GM21447 (cell line): Measurements from ENCODE around the gene IGF2BP2.

Source experiments
- ATAC-seq: cut with Tn5 transposase; IDR thresholded peaks from one replicate; pipeline ENCODE4 v1.9.1; 2021; ENCODE audit not compliant: unreplicated experiment

IGF2BP2 gene

DNA sequence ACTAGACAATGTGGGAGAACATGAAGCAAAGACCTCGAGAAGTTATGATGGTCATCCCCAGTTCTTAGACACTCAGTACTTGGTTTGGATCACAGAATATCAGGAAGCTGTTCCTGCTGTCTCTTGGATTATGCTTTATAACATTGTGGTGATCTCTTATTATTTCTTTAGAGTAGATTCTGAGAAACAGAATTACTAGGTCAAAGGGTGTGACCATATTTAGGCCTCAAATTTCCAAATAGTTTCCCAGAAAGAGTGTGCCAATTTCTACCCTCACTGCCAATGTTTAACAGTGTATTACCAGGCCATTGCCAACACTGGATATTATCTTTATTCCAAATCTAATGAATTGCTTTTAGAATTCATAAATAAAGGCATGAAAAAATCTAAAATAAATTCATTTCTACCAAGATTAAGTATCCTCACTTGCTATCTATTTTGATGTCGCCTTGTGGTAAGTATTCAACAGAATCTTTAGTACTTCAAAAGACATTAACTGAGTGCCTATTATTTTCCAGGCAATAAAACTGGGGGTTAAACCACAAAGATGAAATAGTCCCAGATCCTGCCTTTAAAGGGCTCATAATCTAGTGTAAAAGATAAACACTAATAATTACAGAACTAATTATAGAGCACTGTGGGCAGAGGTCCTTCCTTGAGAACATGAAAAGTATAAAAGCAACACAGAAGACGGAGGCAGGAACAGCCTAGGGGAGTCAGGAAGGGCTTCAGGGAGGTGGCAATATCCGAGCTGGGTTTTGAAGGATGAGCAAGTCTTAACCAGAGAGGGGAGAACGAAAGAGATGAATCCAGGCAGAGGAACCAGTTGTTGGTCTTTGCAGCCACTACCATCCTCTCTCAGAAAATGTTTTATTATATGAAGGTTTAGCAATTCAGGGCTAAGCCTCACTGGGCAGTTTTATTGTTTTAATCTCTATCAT lies 86.8 kb downstream of the IGF2BP2 start:
- ATAC-seq, result no peak

DNA sequence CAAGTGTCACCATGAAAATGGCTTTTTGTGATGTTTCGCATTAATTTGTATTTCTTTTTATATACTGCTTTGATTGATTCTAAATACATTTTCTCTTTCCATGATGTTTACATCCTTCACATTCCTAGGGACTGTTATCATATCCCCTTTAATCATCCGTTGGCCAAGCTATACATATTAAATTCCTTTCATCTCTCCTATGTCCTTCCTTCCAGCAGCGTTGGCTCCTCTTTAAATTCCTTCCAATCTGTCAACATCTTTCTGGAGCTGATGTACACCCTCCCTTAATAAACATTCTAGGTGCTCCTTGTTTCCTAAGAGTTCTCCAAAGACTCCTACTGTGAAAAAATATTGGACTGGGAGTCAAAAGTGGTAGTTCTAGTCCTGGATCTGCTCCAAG lies 87.8 kb downstream of the IGF2BP2 start:
- ATAC-seq, result no peak

DNA sequence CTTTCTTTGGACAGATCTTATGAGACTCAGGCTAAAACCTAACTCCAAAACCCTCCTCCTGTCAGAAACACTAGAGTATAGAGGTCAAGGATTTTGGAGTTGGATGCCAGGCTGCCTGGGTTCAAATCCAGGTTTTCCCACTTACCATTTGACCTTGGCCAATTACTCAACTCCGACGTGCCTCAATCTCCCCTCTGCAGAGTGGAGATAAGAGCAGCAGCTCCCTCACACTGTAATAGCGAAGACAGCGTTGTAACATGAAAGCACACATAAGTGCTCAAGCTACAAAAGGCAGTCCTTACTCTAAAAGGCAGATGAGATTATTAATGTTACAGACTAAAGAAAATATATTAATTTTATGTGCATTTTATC lies 90.1 kb downstream of the IGF2BP2 start:
- ATAC-seq, result no peak

- ATAC-seq, result no peak
Measured at GRCh38 chr3:185733980-185734724, 90.7 kb downstream of the IGF2BP2 start.

GRCh38 chr3:185732782-185733181 lies 92.1 kb downstream of the IGF2BP2 start:
- ATAC-seq, result no peak

- no peak for ATAC-seq
Measured at GRCh38 chr3:185730550-185730949, 94.3 kb downstream of the IGF2BP2 start.

DNA sequence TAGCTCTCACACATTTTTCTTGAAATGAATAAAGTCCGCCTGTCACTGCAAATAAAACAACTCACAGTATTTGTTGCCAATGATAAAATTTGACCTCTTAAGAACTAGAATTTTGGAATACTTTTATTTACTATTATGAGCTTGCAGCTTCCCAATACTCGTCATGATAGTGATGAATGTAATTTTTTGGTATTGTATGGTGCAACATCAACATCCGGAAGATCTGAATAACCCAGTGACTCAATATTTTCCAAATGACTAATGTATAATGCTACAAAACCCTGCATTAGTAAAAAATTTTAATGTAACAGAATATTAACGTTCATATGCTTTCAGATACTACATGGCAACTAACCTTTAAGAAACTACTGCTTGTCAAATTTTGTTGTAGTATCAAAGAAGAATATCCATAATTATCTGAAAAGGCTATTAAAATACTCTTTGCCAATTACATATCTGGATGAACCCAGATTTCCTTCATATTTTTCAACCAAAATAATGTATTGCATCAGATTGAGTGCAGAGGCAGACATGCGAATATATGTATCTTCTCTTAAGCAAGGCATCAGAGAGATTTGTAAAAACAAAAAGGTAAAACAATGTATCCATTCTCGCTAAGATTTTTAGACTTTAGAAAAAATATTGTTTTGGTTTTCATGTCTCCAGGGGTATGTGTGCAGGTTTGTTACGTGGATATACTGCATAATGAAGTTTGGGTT lies 95.3 kb downstream of the IGF2BP2 start:
- no peak for ATAC-seq

GRCh38 chr3:185728630-185729336 lies 96.1 kb downstream of the IGF2BP2 start:
- ATAC-seq, result no peak

GRCh38 chr3:185727873-185728272 lies 97.0 kb downstream of the IGF2BP2 start:
- no peak for ATAC-seq

DNA sequence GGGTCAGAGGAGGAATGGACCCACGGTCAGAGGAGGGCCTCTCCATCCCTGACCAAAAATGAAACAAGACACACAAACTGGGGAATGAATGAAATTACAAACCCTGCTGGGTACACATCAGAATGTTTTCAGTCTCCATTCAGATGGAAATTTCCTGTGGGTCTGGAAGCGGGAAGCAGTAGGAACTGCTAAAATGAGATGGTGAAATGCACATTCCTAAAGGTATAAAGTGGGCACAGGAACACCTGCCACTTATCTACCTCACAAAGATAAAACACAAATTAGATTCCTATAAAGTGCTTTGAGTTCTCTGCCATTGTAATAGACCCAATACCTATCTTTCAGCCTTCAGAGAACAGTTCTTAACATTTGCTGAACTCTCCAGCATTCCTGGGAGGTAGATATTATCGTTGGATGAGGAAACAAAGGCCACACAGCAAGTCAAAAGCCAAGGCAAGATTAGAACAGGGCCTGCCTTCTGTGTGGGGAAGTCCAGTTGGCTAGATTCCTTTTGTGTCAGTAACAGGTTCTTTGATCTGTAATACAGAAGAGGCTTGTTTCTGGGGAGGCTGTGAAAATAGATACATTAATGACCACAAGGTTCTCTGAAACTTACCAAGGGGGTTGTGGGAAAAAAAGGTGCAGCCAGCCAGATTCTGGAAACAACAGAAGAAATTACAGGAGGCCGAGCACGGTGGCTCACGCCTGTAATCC lies 98.4 kb downstream of the IGF2BP2 start:
- ATAC-seq, result no peak

DNA sequence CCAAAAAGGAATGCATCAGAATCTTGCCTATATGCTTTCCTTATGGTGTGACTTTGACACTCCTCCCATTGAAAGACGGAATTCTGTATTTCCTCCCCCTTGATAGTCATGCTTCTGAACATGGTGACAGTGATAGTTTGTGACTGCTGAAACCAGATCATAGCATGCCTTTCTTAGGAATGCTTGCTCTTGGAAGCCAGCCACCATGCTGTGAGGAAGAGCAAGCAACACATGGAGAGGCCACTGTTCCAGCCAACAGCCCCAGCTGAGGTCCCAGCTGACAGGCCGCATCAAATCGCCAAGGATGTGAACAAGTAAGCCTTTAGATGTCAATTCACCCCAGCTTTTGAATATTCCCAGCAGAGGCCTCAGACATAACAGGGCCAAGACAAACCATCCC lies 100.1 kb downstream of the IGF2BP2 start:
- ATAC-seq, result no peak

- no peak for ATAC-seq
Measured at GRCh38 chr3:185724251-185724650, 100.6 kb downstream of the IGF2BP2 start.

GRCh38 chr3:185722881-185723280 lies 102.0 kb downstream of the IGF2BP2 start:
- no peak for ATAC-seq

DNA sequence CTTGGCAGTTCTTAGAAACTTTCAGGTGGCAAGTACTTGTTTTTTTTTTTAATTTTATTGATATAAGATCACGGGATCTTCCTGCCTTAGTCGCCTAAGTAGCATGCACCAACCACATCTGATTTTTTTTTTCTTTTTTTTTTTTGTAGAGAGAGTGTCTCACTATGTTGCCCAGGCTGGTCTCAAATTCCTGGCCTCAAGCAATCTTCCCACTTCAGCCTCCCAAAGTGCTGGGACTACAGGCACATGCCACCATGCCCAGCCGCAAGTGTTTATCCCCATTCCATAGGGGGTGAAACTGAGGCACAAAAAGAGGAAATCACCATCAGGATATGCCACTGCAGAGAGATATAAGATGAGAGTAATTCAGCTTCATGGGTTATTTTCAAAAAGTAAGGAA lies 102.9 kb downstream of the IGF2BP2 start:
- ATAC-seq, result no peak

DNA sequence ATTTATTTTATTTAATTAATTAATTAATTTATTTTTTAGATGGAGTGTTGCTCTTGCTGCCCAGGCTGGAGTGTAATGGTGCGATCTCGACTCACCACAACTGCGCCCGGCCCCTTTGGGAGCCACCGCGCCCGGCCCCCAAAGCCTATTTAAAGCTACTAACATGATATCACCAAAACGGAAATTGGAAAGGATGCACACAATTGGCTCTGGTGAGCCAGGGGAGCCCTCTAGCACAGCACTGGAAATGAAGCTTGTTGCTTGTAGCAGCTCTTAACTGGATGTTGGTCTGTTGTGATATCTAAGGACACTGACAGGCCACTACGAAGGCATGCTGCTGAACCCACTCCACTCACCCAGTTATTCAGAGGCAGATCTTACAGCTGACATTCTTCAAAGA lies 104.5 kb downstream of the IGF2BP2 start:
- no peak for ATAC-seq

DNA sequence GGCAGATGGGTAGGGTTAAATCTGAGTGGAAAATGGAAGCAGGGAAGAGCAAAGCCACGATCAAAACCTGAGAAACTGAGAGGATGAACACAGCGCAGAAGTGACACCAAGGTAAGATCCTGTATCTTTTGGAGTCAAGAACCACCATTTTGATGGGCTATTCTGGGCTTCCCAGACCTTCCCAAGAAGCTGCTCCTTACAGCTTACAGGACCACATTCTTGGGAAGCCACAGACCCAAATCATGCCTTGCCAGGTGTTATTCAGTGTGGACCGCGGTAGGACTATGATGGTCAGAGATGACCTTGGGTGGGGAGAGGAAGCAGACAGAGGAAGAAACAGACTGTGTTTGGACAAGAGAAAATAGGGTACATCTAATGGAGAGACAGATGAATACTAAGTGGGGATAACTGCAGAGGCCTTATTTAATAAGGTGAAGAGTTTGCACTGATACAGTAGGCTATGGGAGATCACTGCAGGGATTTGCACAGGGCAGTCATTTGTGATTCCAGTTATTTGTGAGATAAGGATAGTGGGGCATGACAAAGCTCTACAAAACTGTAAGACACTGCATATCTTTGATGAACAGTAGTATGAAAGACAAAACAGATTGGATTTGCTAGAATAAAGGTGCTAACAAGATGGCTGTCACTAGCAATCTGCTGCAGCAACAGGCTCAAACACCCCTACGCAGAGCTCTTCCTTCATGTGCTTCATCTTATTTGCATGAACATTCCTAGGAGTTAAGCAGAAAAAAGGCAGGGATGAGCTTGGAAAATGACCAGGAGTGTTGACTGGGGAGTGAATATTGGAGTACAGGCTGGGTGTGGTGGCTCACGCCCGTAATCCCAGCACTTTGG lies 105.9 kb downstream of the IGF2BP2 start:
- no peak for ATAC-seq

DNA sequence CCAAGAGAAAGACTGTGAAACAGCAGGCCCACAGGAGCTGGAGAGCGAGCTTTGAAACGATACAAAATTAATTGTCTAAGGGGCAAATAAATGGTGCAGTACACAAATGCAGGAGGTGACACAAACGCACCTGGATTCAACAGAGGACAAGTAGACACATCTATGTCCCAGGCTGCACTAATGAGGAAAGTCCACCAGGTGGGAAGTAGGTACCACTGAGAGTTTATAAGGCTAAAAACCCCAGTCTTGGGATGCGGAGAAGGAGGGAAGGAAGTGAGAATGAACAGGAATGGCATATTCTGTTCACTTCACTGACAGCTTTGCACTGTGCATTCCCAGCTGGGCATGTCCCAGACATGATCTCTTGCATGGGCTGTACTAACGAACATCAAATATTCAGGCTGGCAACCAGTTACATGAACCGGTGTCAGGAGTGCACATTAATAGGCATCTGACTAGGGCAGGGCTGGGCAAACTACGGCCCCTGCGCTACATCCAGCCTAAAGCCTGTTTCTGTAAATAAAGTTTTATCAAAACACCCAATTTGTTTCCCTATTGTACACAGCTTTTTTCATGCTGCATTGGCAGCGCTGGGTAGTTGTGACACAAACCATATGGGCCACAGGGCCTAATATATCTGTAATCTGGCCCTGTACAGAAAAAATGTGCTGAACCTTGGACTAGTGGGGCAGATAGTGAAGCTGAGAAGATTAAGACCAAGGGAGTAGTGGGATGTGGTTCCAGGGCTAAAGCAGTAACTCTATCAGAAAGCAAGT lies 107.0 kb downstream of the IGF2BP2 start:
- no peak for ATAC-seq

GRCh38 chr3:185717121-185717520 lies 107.7 kb downstream of the IGF2BP2 start:
- no peak for ATAC-seq
